ENCODE measurements around the gene S1PR3. TPM values are rescaled to one million over a fixed set of nuclear protein-coding genes. Genes with fewer than 3 reads are reported as not detected.

The S1PR3 gene
- total RNA-seq, 8 experiments from 2014 or later, result 0.54 to 117 (median 4.2) TPM

DNA sequence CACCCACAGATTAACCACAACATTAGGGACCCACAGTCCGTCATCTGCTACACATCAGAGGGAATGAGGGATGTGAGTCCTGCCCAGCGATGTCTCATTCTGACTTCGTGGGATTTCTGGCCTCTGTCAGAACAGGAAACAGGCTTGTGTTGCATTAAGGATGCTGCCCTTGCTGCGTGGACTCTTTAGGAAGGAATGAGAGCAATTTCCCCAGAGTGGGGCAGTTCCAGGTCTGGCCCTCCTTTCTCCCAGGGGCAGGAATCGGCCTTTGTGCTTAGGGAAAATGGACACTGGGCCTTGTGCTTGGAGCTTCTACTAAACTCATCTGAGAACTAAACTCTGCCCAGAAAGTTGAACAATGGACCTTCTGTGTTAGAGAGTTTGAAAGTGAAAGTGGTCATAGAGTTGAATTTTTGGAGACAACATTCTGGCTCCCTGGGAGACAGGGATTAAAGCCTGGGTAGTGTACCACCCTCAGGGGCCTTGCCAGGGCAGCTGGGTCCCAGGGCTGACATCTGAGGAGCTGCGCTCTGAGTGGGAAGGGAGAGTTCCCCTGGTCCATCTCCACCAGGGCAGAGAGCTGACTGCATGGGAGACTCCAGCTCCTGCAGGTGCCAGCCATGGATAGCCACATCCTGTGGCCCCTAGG is 37.8 kb upstream of the S1PR3 start:
- in situ Hi-C loops (cut with MboI; ENCODE audit: low pct_unique_long_range_greater_than_20kb in 2 of 9, low sequenced_read_pairs in 9 of 9, unreplicated experiment in 9 of 9), result no loop called here
- Histone ChIP-seq H3K4me3 (no peak overlapping the region), H3K4me1 (replicated peaks in 1 of 2) (peaks cover 11 to 19% of the 10 kb centered on the region in 2 donors), H3K27ac (no peak overlapping the region)
- 40 to 100% (median 85%) methylated on average over 1 to 4 of the region's 6 CpGs; no CpG with 5 or more reads in 3 of the 10 experiments for WGBS, 10 experiments
- peak in 6 of 8 experiments; percentile 13 to 67 (median 58) for ATAC-seq (replicated peaks in 6 of 8)

DNA sequence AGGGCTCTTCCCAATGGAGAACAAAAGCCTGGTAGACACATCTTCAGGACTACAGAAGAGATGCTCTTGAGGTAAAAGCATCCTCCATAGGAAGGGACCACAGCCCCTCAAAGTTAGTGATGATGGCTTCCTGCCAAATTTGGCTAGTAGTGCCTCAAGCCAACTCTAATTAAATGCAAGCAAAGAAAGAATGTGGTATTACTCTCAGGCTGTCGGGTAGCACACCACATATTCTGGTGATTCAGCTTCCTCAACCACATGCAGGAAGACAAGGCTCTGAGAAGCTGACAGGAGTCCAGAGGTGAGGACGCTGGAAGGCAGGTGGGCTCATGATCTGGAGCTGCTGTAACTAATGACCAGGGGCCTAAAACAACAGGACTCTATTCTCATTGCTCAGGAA is 37.2 kb upstream of the S1PR3 start:
- ATAC-seq (replicated peaks in 6 of 8), result peak in 1 of 8 experiments; percentile 65
- H3K27ac ChIP-seq, result no peak overlapping the region
- H3K4me3 ChIP-seq, result no peak overlapping the region
- in situ Hi-C loops (cut with MboI; ENCODE audit: low pct_unique_long_range_greater_than_20kb in 2 of 9, low sequenced_read_pairs in 9 of 9, unreplicated experiment in 9 of 9), result no loop called here
- WGBS, 10 experiments, result 64 to 100% (median 92%) methylated on average over 1 to 2 of the region's 2 CpGs; no CpG with 5 or more reads in 4 of the 10 experiments
- H3K4me1 ChIP-seq (replicated peaks in 1 of 2), result peaks cover 11 to 18% of the 10 kb centered on the region in 2 donors

GRCh38 chr9:88957526-88957925 is 33.7 kb upstream of the S1PR3 start:
- 70 to 100% (median 100%) methylated on average over 1 to 2 of the region's 3 CpGs; no CpG with 5 or more reads in 5 of the 10 experiments for WGBS, 10 experiments
- H3K4me1 ChIP-seq (replicated peaks in 1 of 2), result no peaks in the 10 kb centered on the region
- no peak overlapping the region for H3K27ac ChIP-seq
- in situ Hi-C loops (cut with MboI; ENCODE audit: low pct_unique_long_range_greater_than_20kb in 2 of 9, low sequenced_read_pairs in 9 of 9, unreplicated experiment in 9 of 9), result no loop called here
- ATAC-seq (replicated peaks in 6 of 8), result no peak
- no peak overlapping the region for H3K4me3 ChIP-seq

DNA sequence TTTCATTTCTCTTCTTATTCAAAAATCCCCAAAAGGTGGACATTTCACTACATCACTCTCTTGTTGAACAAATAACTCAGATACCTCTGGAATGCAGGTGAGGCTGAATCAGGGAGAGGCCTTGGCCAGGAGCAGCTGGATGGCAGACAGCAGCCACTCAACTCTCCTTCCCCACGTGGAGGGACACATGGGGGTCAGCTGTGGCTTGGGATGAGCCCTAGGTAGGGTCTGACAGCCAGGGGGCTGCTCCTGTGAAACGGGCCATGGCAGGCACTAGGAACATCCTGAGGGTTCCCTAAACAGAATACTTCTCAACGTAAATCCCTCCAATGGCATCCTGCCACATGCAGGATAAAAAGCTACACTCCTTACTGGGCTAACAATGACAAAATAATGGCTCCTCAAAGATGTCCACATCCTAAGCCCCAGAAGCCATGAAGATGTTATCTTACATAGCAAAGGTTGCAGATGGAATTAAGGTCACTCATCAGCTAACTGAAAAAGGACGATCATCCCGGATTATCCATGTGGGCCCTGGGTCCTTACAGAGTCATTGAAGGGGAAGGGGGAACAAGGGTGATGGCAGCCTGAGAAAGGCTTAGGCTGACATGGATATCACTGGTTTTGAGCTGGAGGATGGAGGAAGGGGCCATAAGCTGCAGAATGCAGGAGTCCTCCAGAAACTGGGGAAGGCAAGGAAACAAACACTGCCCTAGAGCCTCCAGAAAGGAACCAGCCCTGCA is 31.4 kb upstream of the S1PR3 start:
- Histone ChIP-seq H3K27ac (no peak overlapping the region), H3K4me1 (replicated peaks in 1 of 2) (no peaks in the 10 kb centered on the region), H3K4me3 (no peak overlapping the region)
- 73 to 100% (median 84%) methylated on average over 1 to 5 of the region's 5 CpGs; no CpG with 5 or more reads in 4 of the 10 experiments for WGBS, 10 experiments
- no peak for ATAC-seq (replicated peaks in 6 of 8)
- in situ Hi-C loops (cut with MboI; ENCODE audit: low pct_unique_long_range_greater_than_20kb in 2 of 9, low sequenced_read_pairs in 9 of 9, unreplicated experiment in 9 of 9), result no loop called here

DNA sequence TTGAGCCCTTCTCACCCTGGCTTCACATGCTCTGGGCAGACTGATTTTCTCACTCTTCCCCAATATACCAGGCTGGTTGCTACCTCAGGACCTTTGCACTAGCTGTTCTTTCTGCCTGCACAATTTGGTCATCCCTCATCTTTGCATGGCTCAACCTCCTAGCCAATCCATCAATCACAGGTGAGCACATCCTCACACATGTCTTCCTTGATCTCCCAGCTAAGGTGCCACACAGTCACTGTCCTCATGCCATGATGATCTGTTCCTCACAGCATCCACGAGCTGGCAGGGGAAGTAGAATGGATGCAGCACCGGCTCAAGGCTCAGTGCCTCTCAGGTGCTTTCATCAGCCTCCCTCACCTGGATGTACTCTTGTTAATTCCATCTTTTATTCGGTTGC is 30.6 kb upstream of the S1PR3 start:
- Histone ChIP-seq H3K4me1 (replicated peaks in 1 of 2) (no peaks in the 10 kb centered on the region), H3K27ac (no peak overlapping the region), H3K4me3 (no peak overlapping the region)
- ATAC-seq (replicated peaks in 6 of 8), result no peak
- in situ Hi-C loops (cut with MboI; ENCODE audit: low pct_unique_long_range_greater_than_20kb in 2 of 9, low sequenced_read_pairs in 9 of 9, unreplicated experiment in 9 of 9), result no loop called here
- 17 to 100% (median 81%) methylated on average over 1 to 3 of the region's 3 CpGs; no CpG with 5 or more reads in 2 of the 10 experiments for WGBS, 10 experiments

DNA sequence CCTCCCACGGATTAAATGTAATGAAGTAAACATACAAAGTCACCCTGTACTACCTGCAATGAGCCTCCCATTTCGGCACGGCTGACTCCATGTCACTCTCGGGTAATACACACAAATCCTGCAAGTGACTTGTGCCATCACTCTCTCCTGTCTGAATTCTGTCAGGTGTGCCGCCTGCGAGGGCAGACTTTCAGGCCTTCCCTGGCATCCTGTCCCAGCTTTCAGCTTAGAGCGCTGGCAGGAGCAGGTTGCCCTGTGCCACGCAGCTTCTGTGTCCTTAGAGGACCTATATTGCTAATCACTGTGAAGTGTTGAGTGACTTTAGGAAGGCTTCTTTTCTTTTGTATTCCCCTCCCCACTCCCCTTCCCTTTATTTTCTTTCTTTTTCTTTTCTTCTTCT is 25.8 kb upstream of the S1PR3 start:
- no peak for ATAC-seq (replicated peaks in 6 of 8)
- 60 to 100% (median 86%) methylated on average over 1 to 5 of the region's 8 CpGs; no CpG with 5 or more reads in 1 of the 10 experiments for WGBS, 10 experiments
- in situ Hi-C loops (cut with MboI; ENCODE audit: low pct_unique_long_range_greater_than_20kb in 2 of 9, low sequenced_read_pairs in 9 of 9, unreplicated experiment in 9 of 9), result no loop called here

DNA sequence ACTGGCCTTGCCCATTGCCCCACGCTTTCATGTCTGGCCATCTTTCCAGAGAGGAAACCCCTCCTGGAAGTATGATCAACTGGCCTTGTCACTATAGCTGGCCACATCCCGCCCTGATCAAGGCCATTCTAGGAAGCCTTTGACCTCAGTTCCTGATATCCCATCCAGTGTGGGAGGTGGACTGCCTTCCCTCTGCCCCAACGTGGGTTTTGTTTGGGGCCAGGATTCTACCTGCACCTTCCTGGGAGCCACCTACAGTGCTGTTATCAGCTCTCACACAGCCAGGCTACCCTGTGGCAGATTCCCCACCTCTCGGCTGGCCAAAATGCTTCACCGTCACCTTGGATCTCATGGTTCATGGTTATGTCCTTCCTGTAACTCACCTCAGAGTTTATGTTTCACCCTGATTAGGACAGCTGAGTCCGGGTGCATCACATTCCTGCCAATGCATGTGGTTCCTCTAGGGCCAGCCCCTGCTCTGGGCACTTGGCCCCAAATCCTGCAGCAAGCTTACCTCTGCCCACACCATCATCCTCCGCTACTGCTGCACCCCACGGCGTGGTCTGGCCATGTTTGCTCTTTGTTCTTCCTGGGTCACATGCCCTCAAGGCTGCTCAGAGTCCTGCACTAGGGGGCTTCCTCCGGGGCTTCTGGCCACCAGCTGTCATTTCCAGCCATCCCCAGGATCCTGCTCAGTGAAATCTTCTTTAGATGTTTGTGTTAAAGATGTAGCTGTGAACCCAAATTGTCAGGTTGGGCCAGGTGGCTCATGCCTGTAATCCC is 24.2 kb upstream of the S1PR3 start:
- in situ Hi-C loops (cut with MboI; ENCODE audit: low pct_unique_long_range_greater_than_20kb in 2 of 9, low sequenced_read_pairs in 9 of 9, unreplicated experiment in 9 of 9), result no loop called here
- Histone ChIP-seq H3K4me3 (no peak overlapping the region), H3K27ac (no peak overlapping the region), H3K4me1 (replicated peaks in 1 of 2) (peaks cover 2 to 4% of the 10 kb centered on the region in 2 donors)
- ATAC-seq (replicated peaks in 6 of 8), result no peak
- WGBS, 10 experiments, result 66 to 100% (median 89%) methylated on average over 2 to 6 of the region's 10 CpGs; no CpG with 5 or more reads in 2 of the 10 experiments

More for the DNA sequence above, 25.8 kb upstream of the S1PR3 start:
- Histone ChIP-seq H3K4me1 (replicated peaks in 1 of 2) (no peaks in the 10 kb centered on the region), H3K4me3 (no peak overlapping the region), H3K27ac (no peak overlapping the region)

DNA sequence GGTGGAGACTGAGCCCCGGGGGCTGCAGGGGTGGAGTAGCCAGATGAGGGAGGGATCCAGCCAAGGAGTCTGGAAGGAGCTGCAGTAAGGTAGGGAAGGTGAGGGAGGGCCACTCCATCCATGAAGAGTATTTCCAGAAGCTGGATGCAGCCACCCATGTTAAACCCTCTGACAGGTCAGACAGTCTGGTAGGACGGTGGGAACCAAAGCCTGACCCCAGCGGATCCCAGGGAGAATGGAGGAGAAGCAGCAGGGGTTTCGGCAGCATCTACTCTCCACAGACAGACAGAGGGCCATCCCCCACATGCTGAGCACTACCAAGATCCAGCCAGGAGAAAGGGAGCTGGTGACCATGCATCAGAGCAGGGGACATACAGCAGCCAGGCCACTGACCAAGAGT is 22.5 kb upstream of the S1PR3 start:
- WGBS, 10 experiments, result 50 to 93% (median 67%) methylated on average over 1 to 4 of the region's 4 CpGs; no CpG with 5 or more reads in 5 of the 10 experiments
- ATAC-seq (replicated peaks in 6 of 8), result no peak
- in situ Hi-C loops (cut with MboI; ENCODE audit: low pct_unique_long_range_greater_than_20kb in 2 of 9, low sequenced_read_pairs in 9 of 9, unreplicated experiment in 9 of 9), result no loop called here
- H3K4me1 ChIP-seq (replicated peaks in 1 of 2), result peaks cover 2 to 4% of the 10 kb centered on the region in 2 donors
- no peak overlapping the region for H3K4me3 ChIP-seq
- H3K27ac ChIP-seq, result no peak overlapping the region

DNA sequence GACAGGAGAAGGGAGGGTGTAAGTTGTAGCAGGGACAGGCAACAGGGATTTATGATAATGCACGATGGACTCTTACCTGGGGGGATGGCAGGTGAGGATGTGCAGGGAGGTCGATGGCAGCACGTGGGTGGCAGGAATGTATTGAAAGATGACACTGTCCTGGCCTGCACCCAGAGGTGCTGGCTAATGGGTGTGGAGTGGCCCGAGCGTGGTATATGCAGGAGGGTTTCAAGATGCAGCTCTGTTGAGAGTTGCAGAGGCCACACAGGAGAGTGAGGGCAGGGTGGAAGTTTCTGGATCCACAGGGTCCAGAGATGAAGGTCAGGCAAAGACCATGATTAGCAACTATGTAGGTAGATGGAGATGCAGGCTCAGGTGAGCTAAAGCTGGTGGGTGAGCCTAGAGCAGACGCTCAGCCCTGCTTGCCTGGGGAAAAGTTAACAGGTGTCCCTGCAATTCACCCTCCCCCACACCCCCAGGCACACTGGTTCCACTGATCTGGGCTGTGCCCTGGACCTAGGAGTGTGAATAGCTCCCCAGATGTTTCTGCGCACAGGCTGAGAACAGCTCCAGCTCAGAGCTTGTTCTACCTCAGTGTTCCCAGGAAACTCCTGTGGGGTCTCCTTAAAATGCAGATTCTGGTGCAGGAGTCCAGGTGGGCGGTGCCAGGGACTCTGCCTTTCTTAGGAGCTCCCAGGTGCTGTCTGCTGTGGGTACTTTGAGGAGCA is 21.5 kb upstream of the S1PR3 start:
- Histone ChIP-seq H3K4me3 (no peak overlapping the region), H3K27ac (no peak overlapping the region), H3K4me1 (replicated peaks in 1 of 2) (peaks cover 2 to 4% of the 10 kb centered on the region in 2 donors)
- in situ Hi-C loops (cut with MboI; ENCODE audit: low pct_unique_long_range_greater_than_20kb in 2 of 9, low sequenced_read_pairs in 9 of 9, unreplicated experiment in 9 of 9), result no loop called here
- no peak for ATAC-seq (replicated peaks in 6 of 8)
- 7 to 100% (median 76%) methylated on average over 1 to 6 of the region's 8 CpGs; no CpG with 5 or more reads in 1 of the 10 experiments for WGBS, 10 experiments

DNA sequence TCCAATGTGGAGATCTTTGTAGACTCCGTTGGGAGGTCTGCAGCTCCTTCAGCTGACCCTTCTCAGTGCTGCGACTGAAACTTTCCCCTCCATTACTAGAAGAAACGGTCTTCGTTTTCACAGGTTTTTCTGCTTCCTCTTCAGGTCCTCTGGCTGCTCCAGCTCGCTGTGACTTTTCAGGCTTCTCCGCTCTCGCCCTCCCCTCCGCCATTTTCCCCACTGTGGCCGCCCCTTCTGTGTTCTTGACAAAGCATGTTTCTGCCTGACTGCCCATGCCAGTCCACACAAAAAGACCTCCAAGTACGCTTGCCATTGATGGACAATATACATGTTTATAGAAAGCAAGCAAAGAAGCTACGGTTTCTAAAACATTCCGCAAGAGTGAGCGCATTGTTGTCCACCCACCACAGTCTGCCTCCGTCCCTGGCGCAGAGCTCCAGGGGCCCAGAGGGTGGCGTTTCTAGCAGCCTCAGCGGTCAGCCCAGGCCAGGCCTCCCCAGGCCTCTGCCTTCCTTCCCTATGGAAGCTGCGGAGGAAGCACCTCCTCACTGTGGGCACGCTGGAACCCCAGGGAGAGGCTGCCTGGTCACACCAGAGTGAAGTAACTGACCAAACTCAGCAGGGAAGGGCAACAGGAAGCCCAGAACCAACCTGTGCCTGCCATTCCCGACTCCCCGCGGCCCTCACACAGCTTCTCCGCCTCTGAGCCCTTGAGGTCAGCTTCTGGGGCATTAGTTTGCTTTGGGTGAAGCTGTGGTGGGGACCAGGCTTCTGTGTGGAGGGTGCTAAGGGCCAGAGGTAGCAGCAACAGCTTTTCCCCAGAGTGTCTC is 19.9 kb upstream of the S1PR3 start:
- peaks cover 2 to 4% of the 10 kb centered on the region in 2 donors for H3K4me1 ChIP-seq (replicated peaks in 1 of 2)
- H3K27ac ChIP-seq, result peak overlapping the region in 1 of 2 donors; percentile 56
- in situ Hi-C loops (cut with MboI; ENCODE audit: low pct_unique_long_range_greater_than_20kb in 2 of 9, low sequenced_read_pairs in 9 of 9, unreplicated experiment in 9 of 9), result no loop called here
- peak in 5 of 8 experiments; percentile 57 to 99 (median 96) for ATAC-seq (replicated peaks in 6 of 8)
- H3K4me3 ChIP-seq, result no peak overlapping the region
- WGBS, 10 experiments, result 20 to 100% (median 78%) methylated on average over 2 to 15 of the region's 23 CpGs; no CpG with 5 or more reads in 2 of the 10 experiments

- 55 to 100% (median 79%) methylated on average over 1 to 4 of the region's 4 CpGs; no CpG with 5 or more reads in 3 of the 10 experiments for WGBS, 10 experiments
- no peak for ATAC-seq (replicated peaks in 6 of 8)
- Histone ChIP-seq H3K27ac (no peak overlapping the region), H3K4me3 (no peak overlapping the region), H3K4me1 (replicated peaks in 1 of 2) (peaks cover 2 to 4% of the 10 kb centered on the region in 2 donors)
- in situ Hi-C loops (cut with MboI; ENCODE audit: low pct_unique_long_range_greater_than_20kb in 2 of 9, low sequenced_read_pairs in 9 of 9, unreplicated experiment in 9 of 9), result no loop called here
Observed at GRCh38 chr9:88972401-88972800, 18.9 kb upstream of the S1PR3 start.

Data from motor neuron (in vitro differentiated cells).